HEK293 (cell line): ENCODE results near the gene CACNA1B.

Experiments
- GLI2 ChIP-seq: fragments of 450-650 bp; formaldehyde crosslinking; IDR thresholded peaks from 2 replicates; pipeline ENCODE4; 2017; ENCODE audit warnings: missing biosample characterization, missing genetic modification characterization, low read depth, borderline replicate concordance
- KLF1 ChIP-seq: fragments of 450-650 bp; formaldehyde crosslinking; IDR thresholded peaks from 2 replicates; pipeline ENCODE4 v1.5.1; 2016; ENCODE audit warnings: missing biosample characterization, missing genetic modification characterization
- MYNN ChIP-seq: fragments of 450-650 bp; formaldehyde crosslinking; IDR thresholded peaks from 2 replicates; pipeline ENCODE4 v1.5.1; 2016; ENCODE audit warnings: missing biosample characterization, missing genetic modification characterization, borderline replicate concordance
- ZNF155 ChIP-seq: fragments of 450-650 bp; formaldehyde crosslinking; IDR thresholded peaks from 2 replicates; pipeline ENCODE4 v1.5.1; 2016; ENCODE audit warnings: missing biosample characterization, missing genetic modification characterization
- ZNF184 ChIP-seq: fragments of 450-650 bp; IDR thresholded peaks from 2 replicates; pipeline ENCODE4 v1.5.1; 2018; ENCODE audit warnings: missing biosample characterization, mild to moderate bottlenecking, missing genetic modification characterization
- ZNF23 ChIP-seq: fragments of 450-650 bp; formaldehyde crosslinking; IDR thresholded peaks from 2 replicates; pipeline ENCODE4 v1.5.1; 2016; ENCODE audit warnings: missing biosample characterization, missing genetic modification characterization, borderline replicate concordance
- ZNF501 ChIP-seq: fragments of 450-650 bp; formaldehyde crosslinking; IDR thresholded peaks from 2 replicates; pipeline ENCODE4 v1.5.1; 2016; ENCODE audit warnings: missing biosample characterization, missing genetic modification characterization
- ZNF660 ChIP-seq: fragments of 450-650 bp; IDR thresholded peaks from 2 replicates; pipeline ENCODE4 v1.5.1; 2018; ENCODE audit warnings: missing biosample characterization, mild to moderate bottlenecking, missing genetic modification characterization
- TF ChIP-seq, protein P1 (sequence below): fragments of 450-650 bp; formaldehyde crosslinking; IDR thresholded peaks from 2 replicates; pipeline ENCODE4 v1.5.1; 2016; ENCODE audit warnings: missing biosample characterization, missing genetic modification characterization

DNA sequence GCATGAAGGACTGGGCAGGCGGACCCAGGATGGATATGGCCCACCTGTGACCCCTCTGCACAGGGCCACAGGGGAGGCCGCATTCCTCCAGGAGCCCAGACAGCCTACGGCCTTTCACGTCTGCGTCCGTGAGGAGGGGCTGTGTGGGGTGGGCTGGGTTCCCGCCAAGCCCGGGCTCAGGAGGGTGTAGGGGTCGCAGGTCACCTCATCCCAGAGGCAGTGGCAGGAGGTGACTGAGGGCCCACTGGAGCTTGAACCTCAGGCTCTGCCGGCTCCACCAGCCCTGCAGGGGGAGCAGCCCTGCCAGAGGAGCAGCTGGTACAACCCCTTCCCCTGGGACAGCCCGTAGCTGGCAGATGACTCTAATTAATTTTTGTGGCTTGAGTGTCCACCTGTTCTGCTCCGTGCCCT, 40.7 kb upstream of the CACNA1B start:
- TF ChIP-seq GLI2 (tag by site-specific recombination), result no peak
- TF ChIP-seq, protein P1, sequence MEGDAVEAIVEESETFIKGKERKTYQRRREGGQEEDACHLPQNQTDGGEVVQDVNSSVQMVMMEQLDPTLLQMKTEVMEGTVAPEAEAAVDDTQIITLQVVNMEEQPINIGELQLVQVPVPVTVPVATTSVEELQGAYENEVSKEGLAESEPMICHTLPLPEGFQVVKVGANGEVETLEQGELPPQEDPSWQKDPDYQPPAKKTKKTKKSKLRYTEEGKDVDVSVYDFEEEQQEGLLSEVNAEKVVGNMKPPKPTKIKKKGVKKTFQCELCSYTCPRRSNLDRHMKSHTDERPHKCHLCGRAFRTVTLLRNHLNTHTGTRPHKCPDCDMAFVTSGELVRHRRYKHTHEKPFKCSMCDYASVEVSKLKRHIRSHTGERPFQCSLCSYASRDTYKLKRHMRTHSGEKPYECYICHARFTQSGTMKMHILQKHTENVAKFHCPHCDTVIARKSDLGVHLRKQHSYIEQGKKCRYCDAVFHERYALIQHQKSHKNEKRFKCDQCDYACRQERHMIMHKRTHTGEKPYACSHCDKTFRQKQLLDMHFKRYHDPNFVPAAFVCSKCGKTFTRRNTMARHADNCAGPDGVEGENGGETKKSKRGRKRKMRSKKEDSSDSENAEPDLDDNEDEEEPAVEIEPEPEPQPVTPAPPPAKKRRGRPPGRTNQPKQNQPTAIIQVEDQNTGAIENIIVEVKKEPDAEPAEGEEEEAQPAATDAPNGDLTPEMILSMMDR, result no peak
- TF ChIP-seq KLF1 (tag by site-specific recombination), result no peak
- no peak for TF ChIP-seq MYNN (tag by site-specific recombination)
- TF ChIP-seq ZNF660 (tag by site-specific recombination), result no peak
- no peak for TF ChIP-seq ZNF23 (tag by site-specific recombination)
- no peak for TF ChIP-seq ZNF155
- TF ChIP-seq ZNF501 (tag by site-specific recombination), result no peak
- TF ChIP-seq ZNF184, result no peak
